Body of pancreas (tissue), 4 donors: Measurements from ENCODE around the gene KIAA2012. TPM values are rescaled to one million over a fixed set of nuclear protein-coding genes. Genes with fewer than 3 reads are reported as not detected.

Experiments
- ATAC-seq: fragments of 150-250 bp; one replicate; pipeline ENCODE4 v1.9.1; 2016
- DNase-seq, 4 donors: peaks; one replicate each; pipeline ENCODE4 v3.0.0-alpha.2; 2019
- H3K27ac ChIP-seq, 4 donors: fragments of 200-600 bp; sonication (generic); 1 replicate in 3 of 4; 2 replicates in 1 of 4; pipeline versions ENCODE4 v1.5.1 to v1.6.1; 2016 to 2019; ENCODE audit warnings: mild to moderate bottlenecking in 1 of 4, mixed read lengths in 1 of 4, moderate library complexity in 1 of 4
- H3K27me3 ChIP-seq, 2 donors: fragments of 200-600 bp; sonication (generic); one replicate each; pipeline ENCODE4 v1.6.0; 2016; ENCODE audit warnings: mild to moderate bottlenecking in 1 of 2
- H3K36me3 ChIP-seq, 2 donors: fragments of 200-600 bp; sonication (generic); replicated peaks in 1 of 2; 2 replicates each; pipeline ENCODE4 v1.5.1; 2016; ENCODE audit warnings: low read depth in 2 of 2; ENCODE audit not compliant: insufficient read depth in 1 of 2
- H3K4me1 ChIP-seq: fragments of 200-600 bp; sonication (generic); one replicate; pipeline ENCODE4 v1.6.0; 2016
- H3K4me3 ChIP-seq, 2 donors: fragments of 200-600 bp; sonication (generic); 1 replicate in 1 of 2; 2 replicates in 1 of 2; pipeline ENCODE4 v1.5.1; 2016 to 2019
- H3K9me3 ChIP-seq, 3 donors: fragments of 200-600 bp; sonication (generic); 1 replicate in 2 of 3; 2 replicates in 1 of 3; pipeline ENCODE4 v1.5.1; 2016
- POLR2A ChIP-seq, 3 donors: fragments of 450-650 bp; IDR thresholded peaks; one replicate each; pipeline ENCODE4 v1.6.1; 2016; ENCODE audit warnings: antibody characterized with exemption in 3 of 3, mild to moderate bottlenecking in 2 of 3
- WGBS, 2 donors: methylation state at CpG; one replicate each; pipeline ENCODE4 v1.1.5; 2017; 5-methylcytosine and 5-hydroxymethylcytosine counted together
- intact Hi-C: fragments of 100-400 bp; cut with DNase I; formaldehyde crosslinking; loops from one replicate; pipeline ENCODE4 v1.15.1; 2023
- total RNA-seq, 2 donors: library from RNA; depleted of rRNA; stranded (reverse); fragments of >200 nt; gene quantifications; one replicate each; pipeline ENCODE4 v1.1.0, GENCODE V29; 2016
- TF ChIP-seq, protein P1 (sequence below), 7 experiments: fragments of 450-650 bp in 4 of 7; fragments of 200-600 bp in 3 of 7; sonication (generic) in 3 of 7; IDR thresholded peaks; one replicate each; pipeline ENCODE4 v1.5.1; 2016 to 2019; ENCODE audit warnings: antibody characterized with exemption in 7 of 7

The KIAA2012 gene
- total RNA-seq, 2 donors from 2014 or later: not detected

- Histone ChIP-seq H3K27me3 (no peaks in the 10 kb centered on the region), H3K27ac (no peak overlapping the region), H3K36me3 (no peaks in the 10 kb centered on the region), H3K4me3 (no peak overlapping the region), H3K9me3 (no peaks in the 10 kb centered on the region), H3K4me1 (no peaks in the 10 kb centered on the region)
- peak in 1 of 4 donors; percentile 7 for DNase-seq
- no peak for ATAC-seq
- intact Hi-C loops: no loop called here
- 12 to 20% methylated on average over 2 of the region's 2 CpGs for WGBS, 2 donors
- TF ChIP-seq, protein P1, sequence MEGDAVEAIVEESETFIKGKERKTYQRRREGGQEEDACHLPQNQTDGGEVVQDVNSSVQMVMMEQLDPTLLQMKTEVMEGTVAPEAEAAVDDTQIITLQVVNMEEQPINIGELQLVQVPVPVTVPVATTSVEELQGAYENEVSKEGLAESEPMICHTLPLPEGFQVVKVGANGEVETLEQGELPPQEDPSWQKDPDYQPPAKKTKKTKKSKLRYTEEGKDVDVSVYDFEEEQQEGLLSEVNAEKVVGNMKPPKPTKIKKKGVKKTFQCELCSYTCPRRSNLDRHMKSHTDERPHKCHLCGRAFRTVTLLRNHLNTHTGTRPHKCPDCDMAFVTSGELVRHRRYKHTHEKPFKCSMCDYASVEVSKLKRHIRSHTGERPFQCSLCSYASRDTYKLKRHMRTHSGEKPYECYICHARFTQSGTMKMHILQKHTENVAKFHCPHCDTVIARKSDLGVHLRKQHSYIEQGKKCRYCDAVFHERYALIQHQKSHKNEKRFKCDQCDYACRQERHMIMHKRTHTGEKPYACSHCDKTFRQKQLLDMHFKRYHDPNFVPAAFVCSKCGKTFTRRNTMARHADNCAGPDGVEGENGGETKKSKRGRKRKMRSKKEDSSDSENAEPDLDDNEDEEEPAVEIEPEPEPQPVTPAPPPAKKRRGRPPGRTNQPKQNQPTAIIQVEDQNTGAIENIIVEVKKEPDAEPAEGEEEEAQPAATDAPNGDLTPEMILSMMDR (IDR thresholded peaks at IDR 0.05): peak in 3 of 7 experiments; percentile 30 to 45 (median 30)
- no peak for TF ChIP-seq POLR2A (IDR thresholded peaks at IDR 0.05)
Measured at GRCh38 chr2:202056611-202057010, 16.4 kb upstream of the KIAA2012 start.

DNA sequence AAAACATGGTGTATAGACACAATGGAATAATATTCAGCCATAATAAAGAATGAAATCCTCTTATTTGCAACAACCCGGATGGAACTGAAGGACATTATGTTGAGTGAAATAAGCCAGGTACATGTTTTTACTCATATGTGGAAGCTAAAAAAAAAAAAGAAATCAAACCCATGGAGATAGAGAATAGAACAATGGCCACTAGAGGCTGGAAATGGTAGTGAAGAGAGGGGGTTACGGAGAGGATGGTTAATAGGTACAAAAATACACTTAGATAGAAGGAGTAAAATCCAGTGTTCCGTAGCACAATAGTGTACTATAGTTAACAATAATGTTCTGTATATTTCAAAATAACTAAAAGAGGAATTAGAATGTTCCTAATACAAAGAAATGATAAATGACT, 12.8 kb upstream of the KIAA2012 start:
- DNase-seq (no peak), ATAC-seq (no peak)
- TF ChIP-seq, protein P1 (IDR thresholded peaks at IDR 0.05): peak in 3 of 7 experiments; percentile 8 to 19 (median 12)
- no peak for TF ChIP-seq POLR2A (IDR thresholded peaks at IDR 0.05)
- H3K9me3 ChIP-seq: no peaks in the 10 kb centered on the region
- H3K4me1 ChIP-seq: no peaks in the 10 kb centered on the region
- H3K36me3 ChIP-seq: no peaks in the 10 kb centered on the region
- H3K27ac ChIP-seq: no peak overlapping the region
- intact Hi-C loops: no loop called here
- H3K27me3 ChIP-seq: no peaks in the 10 kb centered on the region
- H3K4me3 ChIP-seq: no peak overlapping the region
- WGBS, 2 donors: 68 to 84% methylated on average over 3 of the region's 3 CpGs

- no peaks in the 10 kb centered on the region for H3K9me3 ChIP-seq
- DNase-seq: no peak
- H3K4me1 ChIP-seq: no peaks in the 10 kb centered on the region
- H3K4me3 ChIP-seq: no peak overlapping the region
- no peak for TF ChIP-seq POLR2A (IDR thresholded peaks at IDR 0.05)
- TF ChIP-seq, protein P1 (IDR thresholded peaks at IDR 0.05): no peak
- H3K27me3 ChIP-seq: no peaks in the 10 kb centered on the region
- no peaks in the 10 kb centered on the region for H3K36me3 ChIP-seq
- ATAC-seq: no peak
- no peak overlapping the region for H3K27ac ChIP-seq
- WGBS, 2 donors: 75 to 95% methylated on average over 2 of the region's 2 CpGs
- intact Hi-C loops: no loop called here
Measured at GRCh38 chr2:202061695-202062094, 11.4 kb upstream of the KIAA2012 start.

GRCh38 chr2:202064171-202064880, 8.7 kb upstream of the KIAA2012 start:
- no peaks in the 10 kb centered on the region for H3K36me3 ChIP-seq
- no peaks in the 10 kb centered on the region for H3K27me3 ChIP-seq
- WGBS, 2 donors: 26 to 35% methylated on average over 3 of the region's 3 CpGs
- ATAC-seq: no peak
- intact Hi-C loops: no loop called here
- TF ChIP-seq, protein P1 (IDR thresholded peaks at IDR 0.05): no peak
- TF ChIP-seq POLR2A (IDR thresholded peaks at IDR 0.05): no peak
- H3K4me3 ChIP-seq: no peak overlapping the region
- no peak overlapping the region for H3K27ac ChIP-seq
- no peaks in the 10 kb centered on the region for H3K4me1 ChIP-seq
- DNase-seq: no peak
- H3K9me3 ChIP-seq: no peaks in the 10 kb centered on the region

GRCh38 chr2:202064881-202065230, 8.2 kb upstream of the KIAA2012 start:
- DNase-seq: no peak
- Histone ChIP-seq H3K27ac (no peak overlapping the region), H3K36me3 (no peaks in the 10 kb centered on the region), H3K9me3 (no peaks in the 10 kb centered on the region), H3K27me3 (no peaks in the 10 kb centered on the region), H3K4me1 (no peaks in the 10 kb centered on the region), H3K4me3 (no peak overlapping the region)
- 84 to 90% methylated on average over 3 of the region's 3 CpGs for WGBS, 2 donors
- no peak for TF ChIP-seq POLR2A (IDR thresholded peaks at IDR 0.05)
- TF ChIP-seq, protein P1 (IDR thresholded peaks at IDR 0.05): no peak
- intact Hi-C loops: no loop called here
- ATAC-seq: no peak
